Stomach (tissue), 4 donors: ENCODE results near the gene SPTBN5.

Source experiments
- CTCF ChIP-seq, 7 experiments: fragments of 450-650 bp in 4 of 7; fragments of 200-600 bp in 3 of 7; sonication (generic) in 3 of 7; IDR thresholded peaks; one replicate each; pipeline ENCODE4 v1.5.1; 2016 to 2019; ENCODE audit warnings: antibody characterized with exemption in 7 of 7, control low read depth in 2 of 7, mild to moderate bottlenecking in 1 of 7
- EP300 ChIP-seq: sonication (generic); formaldehyde crosslinking; IDR thresholded peaks from one replicate; pipeline ENCODE4 v1.6.1; 2017; ENCODE audit warnings: antibody characterized with exemption
- POLR2A ChIP-seq, 4 donors: fragments of 450-650 bp; IDR thresholded peaks; one replicate each; pipeline ENCODE4 v1.6.1; 2016; ENCODE audit warnings: antibody characterized with exemption in 4 of 4, control low read depth in 2 of 4, mild to moderate bottlenecking in 1 of 4, moderate library complexity in 1 of 4

- TF ChIP-seq CTCF (IDR thresholded peaks at IDR 0.05) (no peak), POLR2A (IDR thresholded peaks at IDR 0.05) (no peak), EP300 (no peak)
Measured at GRCh38 chr15:41921639-41922038, 27.8 kb upstream of the SPTBN5 start.
